ENCODE data around the gene MAT2B.
A peak's percentile ranks its signal among the peaks of the same experiment; 100 is the strongest.

MAT2B gene

DNA sequence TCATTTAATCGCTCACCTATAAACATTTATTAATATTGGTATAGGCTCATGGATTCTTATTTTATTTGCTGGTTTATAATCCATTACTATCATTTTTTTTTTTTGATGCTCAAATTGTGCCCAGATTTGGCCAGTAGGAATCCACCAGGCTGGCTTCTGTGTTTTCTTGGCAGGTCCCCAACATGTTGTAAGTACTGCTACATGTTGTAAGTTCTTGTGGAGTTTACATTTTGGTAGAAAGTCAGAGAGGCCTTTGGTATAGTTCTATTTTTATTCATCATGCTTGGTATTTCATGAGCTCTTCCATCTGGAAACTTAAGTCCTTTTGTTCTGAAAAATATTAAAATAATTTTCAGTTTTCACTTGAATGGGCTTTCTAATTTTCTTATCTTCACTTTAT lies 47.1 kb downstream of the MAT2B start (continued):
- TF ChIP-seq, protein P1, sequence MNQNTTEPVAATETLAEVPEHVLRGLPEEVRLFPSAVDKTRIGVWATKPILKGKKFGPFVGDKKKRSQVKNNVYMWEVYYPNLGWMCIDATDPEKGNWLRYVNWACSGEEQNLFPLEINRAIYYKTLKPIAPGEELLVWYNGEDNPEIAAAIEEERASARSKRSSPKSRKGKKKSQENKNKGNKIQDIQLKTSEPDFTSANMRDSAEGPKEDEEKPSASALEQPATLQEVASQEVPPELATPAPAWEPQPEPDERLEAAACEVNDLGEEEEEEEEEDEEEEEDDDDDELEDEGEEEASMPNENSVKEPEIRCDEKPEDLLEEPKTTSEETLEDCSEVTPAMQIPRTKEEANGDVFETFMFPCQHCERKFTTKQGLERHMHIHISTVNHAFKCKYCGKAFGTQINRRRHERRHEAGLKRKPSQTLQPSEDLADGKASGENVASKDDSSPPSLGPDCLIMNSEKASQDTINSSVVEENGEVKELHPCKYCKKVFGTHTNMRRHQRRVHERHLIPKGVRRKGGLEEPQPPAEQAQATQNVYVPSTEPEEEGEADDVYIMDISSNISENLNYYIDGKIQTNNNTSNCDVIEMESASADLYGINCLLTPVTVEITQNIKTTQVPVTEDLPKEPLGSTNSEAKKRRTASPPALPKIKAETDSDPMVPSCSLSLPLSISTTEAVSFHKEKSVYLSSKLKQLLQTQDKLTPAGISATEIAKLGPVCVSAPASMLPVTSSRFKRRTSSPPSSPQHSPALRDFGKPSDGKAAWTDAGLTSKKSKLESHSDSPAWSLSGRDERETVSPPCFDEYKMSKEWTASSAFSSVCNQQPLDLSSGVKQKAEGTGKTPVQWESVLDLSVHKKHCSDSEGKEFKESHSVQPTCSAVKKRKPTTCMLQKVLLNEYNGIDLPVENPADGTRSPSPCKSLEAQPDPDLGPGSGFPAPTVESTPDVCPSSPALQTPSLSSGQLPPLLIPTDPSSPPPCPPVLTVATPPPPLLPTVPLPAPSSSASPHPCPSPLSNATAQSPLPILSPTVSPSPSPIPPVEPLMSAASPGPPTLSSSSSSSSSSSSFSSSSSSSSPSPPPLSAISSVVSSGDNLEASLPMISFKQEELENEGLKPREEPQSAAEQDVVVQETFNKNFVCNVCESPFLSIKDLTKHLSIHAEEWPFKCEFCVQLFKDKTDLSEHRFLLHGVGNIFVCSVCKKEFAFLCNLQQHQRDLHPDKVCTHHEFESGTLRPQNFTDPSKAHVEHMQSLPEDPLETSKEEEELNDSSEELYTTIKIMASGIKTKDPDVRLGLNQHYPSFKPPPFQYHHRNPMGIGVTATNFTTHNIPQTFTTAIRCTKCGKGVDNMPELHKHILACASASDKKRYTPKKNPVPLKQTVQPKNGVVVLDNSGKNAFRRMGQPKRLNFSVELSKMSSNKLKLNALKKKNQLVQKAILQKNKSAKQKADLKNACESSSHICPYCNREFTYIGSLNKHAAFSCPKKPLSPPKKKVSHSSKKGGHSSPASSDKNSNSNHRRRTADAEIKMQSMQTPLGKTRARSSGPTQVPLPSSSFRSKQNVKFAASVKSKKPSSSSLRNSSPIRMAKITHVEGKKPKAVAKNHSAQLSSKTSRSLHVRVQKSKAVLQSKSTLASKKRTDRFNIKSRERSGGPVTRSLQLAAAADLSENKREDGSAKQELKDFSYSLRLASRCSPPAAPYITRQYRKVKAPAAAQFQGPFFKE (tag by site-specific recombination; IDR thresholded peaks at IDR 0.05; ENCODE audit: borderline replicate concordance), result no peak
- no peak for TF ChIP-seq ZFHX2 (tag by site-specific recombination; conservative IDR thresholded peaks at IDR 0.05)
- no peak for TF ChIP-seq MZF1 (tag by site-specific recombination; IDR thresholded peaks at IDR 0.05; ENCODE audit: borderline replicate concordance)
- TF ChIP-seq, protein P2, sequence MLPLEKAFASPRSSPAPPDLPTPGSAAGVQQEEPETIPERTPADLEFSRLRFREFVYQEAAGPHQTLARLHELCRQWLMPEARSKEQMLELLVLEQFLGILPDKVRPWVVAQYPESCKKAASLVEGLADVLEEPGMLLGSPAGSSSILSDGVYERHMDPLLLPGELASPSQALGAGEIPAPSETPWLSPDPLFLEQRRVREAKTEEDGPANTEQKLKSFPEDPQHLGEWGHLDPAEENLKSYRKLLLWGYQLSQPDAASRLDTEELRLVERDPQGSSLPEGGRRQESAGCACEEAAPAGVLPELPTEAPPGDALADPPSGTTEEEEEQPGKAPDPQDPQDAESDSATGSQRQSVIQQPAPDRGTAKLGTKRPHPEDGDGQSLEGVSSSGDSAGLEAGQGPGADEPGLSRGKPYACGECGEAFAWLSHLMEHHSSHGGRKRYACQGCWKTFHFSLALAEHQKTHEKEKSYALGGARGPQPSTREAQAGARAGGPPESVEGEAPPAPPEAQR (tag by site-specific recombination; IDR thresholded peaks at IDR 0.05), result no peak
- TF ChIP-seq OSR2 (tag by site-specific recombination; IDR thresholded peaks at IDR 0.05), result no peak

DNA sequence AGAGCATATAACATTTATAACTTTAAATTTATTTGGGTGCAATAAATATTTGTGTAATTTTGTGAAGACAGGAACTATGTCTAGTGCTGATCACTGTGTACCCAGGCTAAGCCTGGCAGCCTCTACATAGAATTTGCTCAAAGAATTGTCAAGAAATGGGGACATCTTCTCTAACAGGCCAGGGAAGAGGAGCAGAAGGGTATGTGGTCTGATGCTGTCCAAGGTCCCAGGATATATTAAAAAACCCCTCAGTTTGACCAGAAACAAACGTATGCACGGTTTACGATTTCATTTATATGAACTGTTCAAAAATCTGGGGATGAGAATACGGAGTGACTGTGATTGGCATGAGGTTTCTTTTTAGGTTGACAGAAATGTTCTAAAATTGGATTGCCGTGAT lies 55.9 kb downstream of the MAT2B start:
- TF ChIP-seq, protein P3, sequence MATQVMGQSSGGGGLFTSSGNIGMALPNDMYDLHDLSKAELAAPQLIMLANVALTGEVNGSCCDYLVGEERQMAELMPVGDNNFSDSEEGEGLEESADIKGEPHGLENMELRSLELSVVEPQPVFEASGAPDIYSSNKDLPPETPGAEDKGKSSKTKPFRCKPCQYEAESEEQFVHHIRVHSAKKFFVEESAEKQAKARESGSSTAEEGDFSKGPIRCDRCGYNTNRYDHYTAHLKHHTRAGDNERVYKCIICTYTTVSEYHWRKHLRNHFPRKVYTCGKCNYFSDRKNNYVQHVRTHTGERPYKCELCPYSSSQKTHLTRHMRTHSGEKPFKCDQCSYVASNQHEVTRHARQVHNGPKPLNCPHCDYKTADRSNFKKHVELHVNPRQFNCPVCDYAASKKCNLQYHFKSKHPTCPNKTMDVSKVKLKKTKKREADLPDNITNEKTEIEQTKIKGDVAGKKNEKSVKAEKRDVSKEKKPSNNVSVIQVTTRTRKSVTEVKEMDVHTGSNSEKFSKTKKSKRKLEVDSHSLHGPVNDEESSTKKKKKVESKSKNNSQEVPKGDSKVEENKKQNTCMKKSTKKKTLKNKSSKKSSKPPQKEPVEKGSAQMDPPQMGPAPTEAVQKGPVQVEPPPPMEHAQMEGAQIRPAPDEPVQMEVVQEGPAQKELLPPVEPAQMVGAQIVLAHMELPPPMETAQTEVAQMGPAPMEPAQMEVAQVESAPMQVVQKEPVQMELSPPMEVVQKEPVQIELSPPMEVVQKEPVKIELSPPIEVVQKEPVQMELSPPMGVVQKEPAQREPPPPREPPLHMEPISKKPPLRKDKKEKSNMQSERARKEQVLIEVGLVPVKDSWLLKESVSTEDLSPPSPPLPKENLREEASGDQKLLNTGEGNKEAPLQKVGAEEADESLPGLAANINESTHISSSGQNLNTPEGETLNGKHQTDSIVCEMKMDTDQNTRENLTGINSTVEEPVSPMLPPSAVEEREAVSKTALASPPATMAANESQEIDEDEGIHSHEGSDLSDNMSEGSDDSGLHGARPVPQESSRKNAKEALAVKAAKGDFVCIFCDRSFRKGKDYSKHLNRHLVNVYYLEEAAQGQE (tag by site-specific recombination; IDR thresholded peaks at IDR 0.05), result peak; percentile 65
- TF ChIP-seq ZNF324 (tag by site-specific recombination; IDR thresholded peaks at IDR 0.05), result no peak
- ChIA-PET POLR2A (no interaction called here), CTCF (interaction anchor here (0.6 to 1.2 kb wide), 2 partner anchors 124 to 943 kb away, joined by 3 to 6 read pairs; no protein-coding TSS in a partner anchor)
- no peak overlapping the region for H3K27ac ChIP-seq (ENCODE audit: extremely low read depth, low read depth, low read length)
- H3K4me3 ChIP-seq (ENCODE audit: low read depth, low read length), result no peak overlapping the region
- H3K9me3 ChIP-seq (ENCODE audit: control insufficient read depth, insufficient read depth, low read depth, low read length), result no peaks in the 10 kb centered on the region
- no peaks in the 10 kb centered on the region for H3K36me3 ChIP-seq (ENCODE audit: control insufficient read depth in 2 of 2, insufficient read depth in 1 of 2, low read length in 2 of 2)
- no peaks in the 10 kb centered on the region for H3K4me1 ChIP-seq (ENCODE audit: control insufficient read depth, insufficient read depth, low read length)

DNA sequence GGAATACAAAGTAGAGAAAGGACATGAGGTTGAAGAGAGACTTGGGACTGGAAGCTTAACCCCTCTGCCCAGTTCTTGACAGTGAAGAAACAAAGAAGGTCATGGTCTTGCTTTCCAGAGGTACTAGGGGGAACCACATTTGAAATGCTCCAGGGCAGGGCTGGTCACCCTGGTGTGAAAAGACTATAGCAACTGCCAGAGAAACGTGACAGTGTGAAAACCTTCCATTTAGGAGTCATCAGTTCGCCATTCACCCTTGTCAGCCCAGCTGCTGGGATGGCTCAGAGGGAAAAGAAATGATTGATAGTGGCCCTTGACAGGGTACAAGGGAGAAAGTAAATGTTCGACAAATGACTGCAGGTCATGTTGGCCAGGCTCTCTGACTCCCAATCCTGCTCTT lies 56.7 kb downstream of the MAT2B start:
- no peaks in the 10 kb centered on the region for H3K36me3 ChIP-seq (ENCODE audit: control insufficient read depth in 2 of 2, insufficient read depth in 1 of 2, low read length in 2 of 2)
- no peaks in the 10 kb centered on the region for H3K9me3 ChIP-seq (ENCODE audit: control insufficient read depth, insufficient read depth, low read depth, low read length)
- no peak overlapping the region for H3K27ac ChIP-seq (ENCODE audit: extremely low read depth, low read depth, low read length)
- ChIA-PET CTCF (interaction anchor here (1.2 kb wide), 1 partner anchor 942 kb away, joined by 6 read pairs; no protein-coding TSS in a partner anchor), POLR2A (no interaction called here)
- H3K4me1 ChIP-seq (ENCODE audit: control insufficient read depth, insufficient read depth, low read length), result no peaks in the 10 kb centered on the region
- H3K4me3 ChIP-seq (ENCODE audit: low read depth, low read length), result no peak overlapping the region
- TF ChIP-seq ZBTB8A (tag by site-specific recombination; IDR thresholded peaks at IDR 0.05) (no peak), ZNF19 (tag by site-specific recombination; IDR thresholded peaks at IDR 0.05; ENCODE audit: low read depth) (no peak), ZNF155 (tag by site-specific recombination; IDR thresholded peaks at IDR 0.05) (no peak), HOXC10 (CRISPR knock-in tag; IDR thresholded peaks at IDR 0.05) (no peak), ZNF510 (tag by site-specific recombination; IDR thresholded peaks at IDR 0.05; ENCODE audit: insufficient replicate concordance) (no peak), GLIS2 (tag by site-specific recombination; IDR thresholded peaks at IDR 0.05) (no peak), ZXDB (tag by site-specific recombination; IDR thresholded peaks at IDR 0.05) (no peak)
- TF ChIP-seq, protein P4, sequence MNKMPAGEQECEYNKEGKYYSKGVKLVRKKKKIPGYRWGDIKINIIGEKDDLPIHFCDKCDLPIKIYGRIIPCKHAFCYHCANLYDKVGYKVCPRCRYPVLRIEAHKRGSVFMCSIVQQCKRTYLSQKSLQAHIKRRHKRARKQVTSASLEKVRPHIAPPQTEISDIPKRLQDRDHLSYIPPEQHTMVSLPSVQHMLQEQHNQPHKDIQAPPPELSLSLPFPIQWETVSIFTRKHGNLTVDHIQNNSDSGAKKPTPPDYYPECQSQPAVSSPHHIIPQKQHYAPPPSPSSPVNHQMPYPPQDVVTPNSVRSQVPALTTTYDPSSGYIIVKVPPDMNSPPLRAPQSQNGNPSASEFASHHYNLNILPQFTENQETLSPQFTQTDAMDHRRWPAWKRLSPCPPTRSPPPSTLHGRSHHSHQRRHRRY (tag by site-specific recombination; IDR thresholded peaks at IDR 0.05), result no peak
- TF ChIP-seq, protein P5, sequence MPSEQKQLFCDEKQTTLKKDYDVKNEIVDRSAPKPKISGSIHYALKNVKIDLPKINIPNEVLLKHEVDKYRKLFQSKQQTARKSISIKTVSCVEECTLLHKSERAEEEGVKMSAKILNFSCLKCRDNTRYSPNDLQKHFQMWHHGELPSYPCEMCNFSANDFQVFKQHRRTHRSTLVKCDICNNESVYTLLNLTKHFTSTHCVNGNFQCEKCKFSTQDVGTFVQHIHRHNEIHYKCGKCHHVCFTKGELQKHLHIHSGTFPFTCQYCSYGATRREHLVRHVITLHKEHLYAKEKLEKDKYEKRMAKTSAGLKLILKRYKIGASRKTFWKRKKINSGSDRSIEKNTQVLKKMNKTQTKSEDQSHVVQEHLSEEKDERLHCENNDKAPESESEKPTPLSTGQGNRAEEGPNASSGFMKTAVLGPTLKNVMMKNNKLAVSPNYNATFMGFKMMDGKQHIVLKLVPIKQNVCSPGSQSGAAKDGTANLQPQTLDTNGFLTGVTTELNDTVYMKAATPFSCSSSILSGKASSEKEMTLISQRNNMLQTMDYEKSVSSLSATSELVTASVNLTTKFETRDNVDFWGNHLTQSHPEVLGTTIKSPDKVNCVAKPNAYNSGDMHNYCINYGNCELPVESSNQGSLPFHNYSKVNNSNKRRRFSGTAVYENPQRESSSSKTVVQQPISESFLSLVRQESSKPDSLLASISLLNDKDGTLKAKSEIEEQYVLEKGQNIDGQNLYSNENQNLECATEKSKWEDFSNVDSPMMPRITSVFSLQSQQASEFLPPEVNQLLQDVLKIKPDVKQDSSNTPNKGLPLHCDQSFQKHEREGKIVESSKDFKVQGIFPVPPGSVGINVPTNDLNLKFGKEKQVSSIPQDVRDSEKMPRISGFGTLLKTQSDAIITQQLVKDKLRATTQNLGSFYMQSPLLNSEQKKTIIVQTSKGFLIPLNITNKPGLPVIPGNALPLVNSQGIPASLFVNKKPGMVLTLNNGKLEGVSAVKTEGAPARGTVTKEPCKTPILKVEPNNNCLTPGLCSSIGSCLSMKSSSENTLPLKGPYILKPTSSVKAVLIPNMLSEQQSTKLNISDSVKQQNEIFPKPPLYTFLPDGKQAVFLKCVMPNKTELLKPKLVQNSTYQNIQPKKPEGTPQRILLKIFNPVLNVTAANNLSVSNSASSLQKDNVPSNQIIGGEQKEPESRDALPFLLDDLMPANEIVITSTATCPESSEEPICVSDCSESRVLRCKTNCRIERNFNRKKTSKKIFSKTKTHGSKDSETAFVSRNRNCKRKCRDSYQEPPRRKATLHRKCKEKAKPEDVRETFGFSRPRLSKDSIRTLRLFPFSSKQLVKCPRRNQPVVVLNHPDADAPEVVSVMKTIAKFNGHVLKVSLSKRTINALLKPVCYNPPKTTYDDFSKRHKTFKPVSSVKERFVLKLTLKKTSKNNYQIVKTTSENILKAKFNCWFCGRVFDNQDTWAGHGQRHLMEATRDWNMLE (tag by site-specific recombination; conservative IDR thresholded peaks at IDR 0.05; ENCODE audit: low read depth), result no peak
